Upper lobe of left lung (tissue), 4 donors: ENCODE measurements around the gene SCRN2.

Experiments
- POLR2AphosphoS5 ChIP-seq, 2 donors: sonication (generic); formaldehyde crosslinking; IDR thresholded peaks; one replicate each; pipeline ENCODE4 v1.5.1; 2017; ENCODE audit warnings: antibody characterized with exemption in 2 of 2
- TF ChIP-seq, protein P1 (sequence below), 6 experiments: fragments of 450-650 bp in 4 of 6; fragments of 200-600 bp in 2 of 6; sonication (generic) in 2 of 6; IDR thresholded peaks; one replicate each; pipeline ENCODE4 v1.5.1; 2016 to 2019; ENCODE audit warnings: antibody characterized with exemption in 6 of 6

GRCh38 chr17:47847341-47848197 lies 6.5 kb upstream of the SCRN2 start:
- TF ChIP-seq, protein P1, sequence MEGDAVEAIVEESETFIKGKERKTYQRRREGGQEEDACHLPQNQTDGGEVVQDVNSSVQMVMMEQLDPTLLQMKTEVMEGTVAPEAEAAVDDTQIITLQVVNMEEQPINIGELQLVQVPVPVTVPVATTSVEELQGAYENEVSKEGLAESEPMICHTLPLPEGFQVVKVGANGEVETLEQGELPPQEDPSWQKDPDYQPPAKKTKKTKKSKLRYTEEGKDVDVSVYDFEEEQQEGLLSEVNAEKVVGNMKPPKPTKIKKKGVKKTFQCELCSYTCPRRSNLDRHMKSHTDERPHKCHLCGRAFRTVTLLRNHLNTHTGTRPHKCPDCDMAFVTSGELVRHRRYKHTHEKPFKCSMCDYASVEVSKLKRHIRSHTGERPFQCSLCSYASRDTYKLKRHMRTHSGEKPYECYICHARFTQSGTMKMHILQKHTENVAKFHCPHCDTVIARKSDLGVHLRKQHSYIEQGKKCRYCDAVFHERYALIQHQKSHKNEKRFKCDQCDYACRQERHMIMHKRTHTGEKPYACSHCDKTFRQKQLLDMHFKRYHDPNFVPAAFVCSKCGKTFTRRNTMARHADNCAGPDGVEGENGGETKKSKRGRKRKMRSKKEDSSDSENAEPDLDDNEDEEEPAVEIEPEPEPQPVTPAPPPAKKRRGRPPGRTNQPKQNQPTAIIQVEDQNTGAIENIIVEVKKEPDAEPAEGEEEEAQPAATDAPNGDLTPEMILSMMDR (IDR thresholded peaks at IDR 0.05) = peak in 2 of 6 experiments; percentile 8 to 28
- no peak for TF ChIP-seq POLR2AphosphoS5 (IDR thresholded peaks at IDR 0.05)
